Stimulated activated CD4-positive, alpha-beta T cell treated with anti-CD3 and anti-CD28 coated beads, Interleukin-4, amount 100 ng/mL, for 4 hours (primary cell): ENCODE data around the gene SHB.
A peak's percentile ranks its signal among the peaks of the same experiment; 100 is the strongest.

ENCODE experiments used
- DNase-seq, 2 experiments: peaks; one replicate each; pipeline ENCODE4 v3.0.0-alpha.2; 2020

Gene SHB

DNA sequence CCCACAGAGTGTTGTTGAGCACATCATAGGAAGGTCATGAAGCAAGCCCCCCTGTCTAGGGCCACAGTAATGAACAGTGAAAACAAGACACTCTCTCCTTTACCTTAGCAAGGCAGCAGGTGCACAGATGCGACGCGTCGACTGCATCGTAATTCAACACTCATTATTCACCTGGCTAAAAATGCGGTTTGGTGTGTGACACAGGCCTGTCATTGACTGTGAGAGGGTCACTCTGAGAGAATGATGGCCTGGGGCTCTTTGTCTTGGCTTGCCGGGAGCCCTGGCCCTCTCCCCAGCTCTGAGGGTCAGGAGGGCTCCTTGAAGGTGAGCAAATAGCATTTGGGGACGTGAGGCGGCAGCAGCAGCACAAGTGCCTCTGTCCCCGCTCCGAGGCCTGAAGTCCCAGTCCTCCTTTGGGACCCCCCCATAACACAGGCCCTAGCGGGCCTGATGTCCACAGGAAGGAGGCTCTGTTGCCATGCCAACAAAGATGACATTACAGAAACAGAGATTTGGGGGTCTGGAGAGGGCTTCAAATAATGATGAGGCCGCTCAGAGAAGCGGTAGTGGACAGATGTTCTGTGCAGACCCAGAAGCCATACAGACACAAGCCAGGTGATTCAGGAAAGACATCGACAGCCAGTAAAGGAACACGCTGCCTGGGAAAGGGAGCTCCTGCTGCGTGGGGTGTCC is 46.7 kb downstream of the SHB start:
- DNase-seq = no peak

DNA sequence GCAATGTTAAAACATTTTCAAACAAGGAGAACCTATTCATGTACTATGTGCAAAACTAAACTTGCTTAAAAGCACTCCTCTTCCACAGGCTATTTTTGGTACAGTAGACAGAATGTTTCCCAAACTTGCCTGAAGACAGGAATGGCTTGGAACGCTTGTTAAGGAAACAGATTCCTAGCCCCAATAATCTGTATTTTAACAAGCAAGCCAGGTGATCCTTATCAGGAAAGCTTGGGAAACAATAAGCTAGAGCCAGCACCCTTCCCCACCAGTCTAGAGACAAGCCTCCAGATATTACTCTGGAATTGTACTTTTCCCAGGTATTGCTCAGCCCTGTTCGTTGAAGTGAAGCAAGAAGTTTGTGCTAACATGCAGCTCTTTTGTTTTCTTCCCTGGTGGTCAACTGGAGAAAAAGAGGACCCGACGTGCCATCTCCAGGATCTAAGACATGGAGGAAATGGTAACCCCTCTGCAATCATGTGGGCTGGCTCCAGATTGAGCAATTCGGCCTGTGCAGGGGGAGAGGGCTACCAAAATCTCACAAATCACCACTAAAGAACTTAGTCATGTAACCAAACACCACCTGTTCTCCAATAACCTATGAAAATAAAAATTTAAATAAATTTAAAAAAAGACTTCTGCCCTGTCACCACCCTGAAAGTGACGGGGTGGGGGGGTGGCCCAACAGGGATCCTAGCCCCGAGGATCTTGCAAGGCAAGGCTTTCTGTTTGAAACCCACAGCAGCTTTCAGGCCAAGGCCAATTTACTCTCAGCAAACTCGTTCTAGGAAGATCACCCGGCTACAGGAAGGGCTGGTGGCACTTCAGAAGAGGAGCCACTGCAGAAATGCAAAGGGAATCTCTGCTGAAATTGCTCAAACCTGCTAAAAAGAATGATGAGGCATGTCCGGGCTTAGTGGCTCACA is 48.6 kb downstream of the SHB start:
- no peak for DNase-seq

- no peak for DNase-seq
Observed at GRCh38 chr9:38019731-38020130, 49.3 kb downstream of the SHB start.

DNA sequence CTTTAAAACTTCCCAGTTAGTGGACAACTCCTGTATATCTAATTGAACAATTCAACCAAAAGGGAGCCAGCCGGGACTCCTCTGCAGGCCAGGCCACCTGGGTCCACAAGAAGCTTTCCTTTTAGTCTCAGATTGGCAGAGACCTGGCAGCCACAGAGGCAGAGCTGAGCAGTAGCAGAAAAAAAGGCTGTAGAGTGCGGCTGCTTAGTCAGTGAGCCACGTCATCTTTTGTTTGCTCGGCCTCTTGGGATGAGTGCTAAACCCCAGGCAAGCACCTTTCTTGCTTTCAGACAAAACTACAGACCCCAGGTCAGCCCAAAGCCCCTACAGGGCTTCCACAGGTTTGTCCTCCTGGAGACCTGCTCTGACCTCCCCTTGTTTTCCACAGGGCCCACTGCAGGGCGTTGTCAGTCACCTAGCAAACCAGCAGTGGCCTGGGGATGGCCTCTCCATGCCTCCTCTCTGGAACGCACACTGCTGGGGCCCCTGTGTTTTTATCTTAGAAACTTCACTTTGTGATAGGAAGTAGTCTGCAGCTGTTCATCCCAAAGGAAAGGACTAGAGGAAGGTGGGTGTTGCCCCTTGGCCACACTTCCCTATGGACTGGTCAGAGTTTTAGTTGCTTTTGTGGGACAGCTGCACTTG is 49.9 kb downstream of the SHB start:
- DNase-seq = no peak

DNA sequence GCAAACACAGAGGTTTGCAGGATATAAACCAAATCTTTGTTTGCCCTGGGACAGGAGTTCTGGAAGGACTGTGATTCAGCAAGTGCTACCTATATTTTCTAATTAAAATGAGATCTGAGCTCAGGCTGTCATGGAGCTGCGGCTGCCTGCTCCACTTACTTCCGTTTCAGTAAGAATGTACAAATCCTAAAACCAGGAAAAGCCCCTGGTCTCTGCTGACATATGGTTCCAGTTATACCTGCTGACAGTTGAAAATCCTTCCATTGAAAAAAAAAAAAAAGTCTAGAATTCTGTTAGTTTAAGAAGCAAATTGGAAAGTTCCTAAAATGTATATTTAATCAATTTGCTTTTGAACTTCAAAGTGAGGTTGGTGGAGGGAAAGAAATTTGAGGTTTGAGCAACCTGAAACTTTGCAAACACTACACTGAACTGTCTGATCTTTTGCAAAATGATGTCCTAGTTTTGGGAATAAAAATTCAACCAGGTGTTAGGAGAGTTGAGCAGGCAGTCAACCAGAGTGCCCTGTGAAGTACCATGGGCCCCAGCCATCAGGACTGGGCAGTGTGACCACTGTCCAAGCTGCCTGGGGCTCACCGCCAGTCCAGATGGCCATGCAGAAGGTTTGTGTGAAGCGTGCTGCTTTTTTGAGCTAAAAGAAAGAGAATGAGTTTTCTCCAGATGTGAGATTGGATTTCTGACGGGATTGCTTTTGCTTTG is 50.6 kb downstream of the SHB start:
- no peak for DNase-seq

DNA sequence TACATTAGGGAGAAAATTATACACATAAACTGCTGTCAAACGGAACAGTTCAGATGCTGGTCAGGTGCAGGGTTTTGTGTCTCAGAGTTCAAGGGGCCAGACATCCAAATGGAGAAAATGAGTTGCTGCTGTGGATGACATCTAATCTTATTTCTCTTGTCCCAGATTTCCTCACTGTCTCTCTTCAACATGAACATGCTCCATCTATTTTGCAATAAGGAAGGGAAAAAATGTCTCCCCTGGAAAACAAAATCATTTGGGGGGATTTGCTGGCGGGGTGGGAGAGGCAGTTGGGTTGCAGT is 51.2 kb downstream of the SHB start:
- no peak for DNase-seq

DNA sequence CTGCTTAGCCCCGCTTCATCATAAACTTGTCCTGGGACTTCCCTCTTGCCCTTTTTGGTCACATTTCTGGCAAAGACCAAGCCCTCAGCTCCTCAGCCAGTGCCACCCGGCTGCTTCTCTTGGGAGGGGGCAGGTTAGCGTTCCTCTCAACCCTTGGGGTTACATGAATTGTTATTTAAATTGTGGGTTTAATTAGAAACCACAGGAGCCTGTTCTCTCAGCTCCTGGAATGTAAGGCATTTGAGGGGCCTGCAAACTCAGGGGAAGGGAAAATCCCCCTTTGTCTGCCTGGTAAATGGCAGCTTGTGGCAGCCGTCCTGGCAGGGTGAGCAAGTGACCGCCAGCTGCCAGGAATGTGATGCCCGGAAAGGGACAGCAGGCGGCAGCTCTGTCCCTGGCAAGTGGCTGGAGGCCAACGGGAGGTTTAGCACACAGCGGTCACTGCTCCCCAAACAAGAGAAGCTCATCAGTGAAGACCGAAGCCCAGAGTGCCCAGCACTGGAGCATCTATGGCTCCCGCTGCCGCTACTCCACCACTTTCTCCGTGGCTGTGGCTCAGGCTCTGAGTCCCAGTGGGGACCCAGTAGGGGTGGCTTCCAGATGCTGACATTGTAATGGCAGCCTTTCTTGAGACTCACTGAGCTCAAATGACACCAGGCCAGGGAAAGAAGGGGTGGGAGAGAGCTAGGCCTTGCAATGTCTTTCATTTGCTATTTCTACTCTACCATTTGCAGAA is 51.7 kb downstream of the SHB start:
- no peak for DNase-seq

DNA sequence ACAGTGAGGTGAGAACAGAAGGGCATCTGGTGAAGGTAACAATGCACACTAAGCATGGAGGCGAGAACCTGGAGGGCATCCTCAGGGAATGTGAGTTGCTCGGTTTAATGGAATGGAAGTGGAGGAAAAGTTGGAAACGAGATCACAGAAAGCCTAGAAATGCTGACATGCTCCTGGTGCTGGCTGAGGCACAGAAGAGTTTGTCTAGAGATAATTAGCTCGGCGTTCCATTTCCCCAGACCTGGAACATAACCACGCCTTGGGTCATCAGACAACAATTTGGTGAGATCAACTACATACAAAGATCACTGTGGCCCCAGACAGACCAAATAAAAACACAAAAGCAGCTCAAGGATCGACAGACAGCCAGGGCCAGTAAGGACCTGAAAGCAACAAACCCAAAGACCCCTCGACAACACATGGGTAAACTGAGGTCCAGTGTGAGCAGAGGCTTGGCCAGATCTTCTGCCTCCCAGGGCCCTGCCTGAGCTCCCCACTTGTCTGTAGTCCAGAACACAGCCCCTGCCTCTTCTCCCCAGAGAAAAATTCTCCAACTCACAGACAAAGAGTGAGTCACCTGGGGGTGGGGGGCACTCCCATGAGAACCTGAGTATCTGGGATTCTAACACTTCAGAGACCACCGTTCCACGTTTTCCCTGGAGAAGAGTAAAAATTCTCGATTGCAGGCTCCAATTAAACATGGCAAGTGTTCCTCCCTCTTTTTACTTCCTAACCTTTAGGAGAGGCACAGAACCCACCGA is 52.5 kb downstream of the SHB start:
- no peak for DNase-seq

- no peak for DNase-seq
Observed at GRCh38 chr9:38015906-38016305, 53.1 kb downstream of the SHB start.

GRCh38 chr9:38015266-38015665 is 53.8 kb downstream of the SHB start:
- DNase-seq = no peak

- no peak for DNase-seq
Observed at GRCh38 chr9:38012767-38013450, 56.1 kb downstream of the SHB start.

DNA sequence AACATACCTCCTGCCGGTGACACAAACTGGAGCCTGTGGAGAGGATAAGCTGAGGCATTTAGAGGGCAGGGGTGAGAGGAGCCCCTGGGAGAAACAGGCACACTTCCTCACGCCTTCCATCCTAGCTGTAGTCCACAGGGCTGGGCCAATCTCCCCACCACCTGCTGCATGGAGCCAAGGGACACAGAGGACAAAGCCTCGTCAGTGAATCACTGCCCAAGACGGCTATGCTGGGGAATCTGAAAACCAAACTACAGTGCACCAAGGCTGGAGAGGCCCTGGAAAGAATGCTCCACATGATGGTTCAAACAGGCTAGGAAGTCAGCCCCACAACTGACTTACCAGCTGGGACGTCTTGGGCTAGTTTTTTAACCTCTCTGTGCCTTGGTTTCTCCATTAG is 57.0 kb downstream of the SHB start:
- DNase-seq = no peak

GRCh38 chr9:38010918-38011704 is 57.9 kb downstream of the SHB start:
- no peak for DNase-seq

DNA sequence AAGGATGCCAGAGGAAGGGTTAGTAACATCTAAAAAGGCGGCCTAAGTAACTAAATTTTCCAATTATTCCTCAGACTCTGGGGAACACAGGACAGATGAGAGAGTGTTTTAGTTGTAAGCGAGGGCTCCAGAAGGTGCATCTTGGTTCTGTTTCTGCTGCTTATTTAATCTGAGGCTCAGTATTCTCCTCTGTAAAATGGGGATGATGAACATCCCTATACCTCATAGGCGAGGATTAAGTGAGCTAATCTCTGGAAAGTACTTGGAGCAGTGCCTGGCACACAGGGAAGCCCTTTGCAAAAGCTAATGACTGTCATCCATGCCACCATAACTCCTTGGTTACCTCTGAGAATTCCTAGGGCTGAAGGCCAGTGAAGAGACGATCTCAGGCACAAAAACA is 59.0 kb downstream of the SHB start:
- DNase-seq = no peak

- DNase-seq = no peak
Observed at GRCh38 chr9:38009035-38009501, 60.0 kb downstream of the SHB start.

GRCh38 chr9:38008168-38009034 is 60.6 kb downstream of the SHB start:
- peak; percentile 22 to 50 for DNase-seq

- no peak for DNase-seq
Observed at GRCh38 chr9:38007016-38007415, 62.0 kb downstream of the SHB start.

GRCh38 chr9:38006163-38006562 is 62.9 kb downstream of the SHB start:
- DNase-seq = no peak
